ENCODE data around the gene MYMK. TPM values are rescaled to one million over a fixed set of nuclear protein-coding genes. Genes with fewer than 3 reads are reported as not detected.

MYMK gene
- total RNA-seq, 2 donors from 2014 or later = not detected

- no peaks in the 10 kb centered on the region for H3K9me3 Mint-ChIP-seq
- no peak for ATAC-seq (replicated peaks)
- H3K27ac Mint-ChIP-seq = no peak overlapping the region
- H3K4me3 Mint-ChIP-seq = no peak overlapping the region
- H3K27me3 Mint-ChIP-seq = no peaks in the 10 kb centered on the region
- H3K36me3 Mint-ChIP-seq (ENCODE audit: low read depth) = no peaks in the 10 kb centered on the region
- H3K4me1 Mint-ChIP-seq = no peaks in the 10 kb centered on the region
Measured at GRCh38 chr9:133546287-133546680, 21.5 kb upstream of the MYMK start.

GRCh38 chr9:133545494-133546286 is 20.9 kb upstream of the MYMK start:
- ATAC-seq (replicated peaks) = no peak
- Mint-ChIP-seq H3K27ac (no peak overlapping the region), H3K27me3 (no peaks in the 10 kb centered on the region), H3K4me3 (no peak overlapping the region), H3K9me3 (no peaks in the 10 kb centered on the region), H3K36me3 (ENCODE audit: low read depth) (no peaks in the 10 kb centered on the region), H3K4me1 (no peaks in the 10 kb centered on the region)

- Mint-ChIP-seq H3K4me3 (no peak overlapping the region), H3K9me3 (no peaks in the 10 kb centered on the region), H3K27me3 (peaks cover 4% of the 10 kb centered on the region), H3K4me1 (no peaks in the 10 kb centered on the region), H3K27ac (no peak overlapping the region), H3K36me3 (ENCODE audit: low read depth) (no peaks in the 10 kb centered on the region)
- ATAC-seq (replicated peaks) = no peak
Measured at GRCh38 chr9:133543772-133544467, 19.2 kb upstream of the MYMK start.

- Mint-ChIP-seq H3K27me3 (peaks cover 4% of the 10 kb centered on the region), H3K27ac (no peak overlapping the region), H3K9me3 (no peaks in the 10 kb centered on the region), H3K36me3 (ENCODE audit: low read depth) (no peaks in the 10 kb centered on the region), H3K4me3 (no peak overlapping the region), H3K4me1 (no peaks in the 10 kb centered on the region)
- no peak for ATAC-seq (replicated peaks)
Measured at GRCh38 chr9:133542002-133542401, 17.2 kb upstream of the MYMK start.

- Mint-ChIP-seq H3K4me3 (no peak overlapping the region), H3K27ac (no peak overlapping the region), H3K27me3 (peaks cover 4% of the 10 kb centered on the region), H3K9me3 (no peaks in the 10 kb centered on the region), H3K4me1 (no peaks in the 10 kb centered on the region), H3K36me3 (ENCODE audit: low read depth) (no peaks in the 10 kb centered on the region)
- no peak for ATAC-seq (replicated peaks)
Measured at GRCh38 chr9:133540698-133541025, 15.9 kb upstream of the MYMK start.

GRCh38 chr9:133539991-133540697 is 15.4 kb upstream of the MYMK start:
- Mint-ChIP-seq H3K36me3 (ENCODE audit: low read depth) (no peaks in the 10 kb centered on the region), H3K4me3 (no peak overlapping the region), H3K27me3 (peaks cover 4% of the 10 kb centered on the region), H3K27ac (no peak overlapping the region), H3K4me1 (no peaks in the 10 kb centered on the region), H3K9me3 (no peaks in the 10 kb centered on the region)
- ATAC-seq (replicated peaks) = no peak

DNA sequence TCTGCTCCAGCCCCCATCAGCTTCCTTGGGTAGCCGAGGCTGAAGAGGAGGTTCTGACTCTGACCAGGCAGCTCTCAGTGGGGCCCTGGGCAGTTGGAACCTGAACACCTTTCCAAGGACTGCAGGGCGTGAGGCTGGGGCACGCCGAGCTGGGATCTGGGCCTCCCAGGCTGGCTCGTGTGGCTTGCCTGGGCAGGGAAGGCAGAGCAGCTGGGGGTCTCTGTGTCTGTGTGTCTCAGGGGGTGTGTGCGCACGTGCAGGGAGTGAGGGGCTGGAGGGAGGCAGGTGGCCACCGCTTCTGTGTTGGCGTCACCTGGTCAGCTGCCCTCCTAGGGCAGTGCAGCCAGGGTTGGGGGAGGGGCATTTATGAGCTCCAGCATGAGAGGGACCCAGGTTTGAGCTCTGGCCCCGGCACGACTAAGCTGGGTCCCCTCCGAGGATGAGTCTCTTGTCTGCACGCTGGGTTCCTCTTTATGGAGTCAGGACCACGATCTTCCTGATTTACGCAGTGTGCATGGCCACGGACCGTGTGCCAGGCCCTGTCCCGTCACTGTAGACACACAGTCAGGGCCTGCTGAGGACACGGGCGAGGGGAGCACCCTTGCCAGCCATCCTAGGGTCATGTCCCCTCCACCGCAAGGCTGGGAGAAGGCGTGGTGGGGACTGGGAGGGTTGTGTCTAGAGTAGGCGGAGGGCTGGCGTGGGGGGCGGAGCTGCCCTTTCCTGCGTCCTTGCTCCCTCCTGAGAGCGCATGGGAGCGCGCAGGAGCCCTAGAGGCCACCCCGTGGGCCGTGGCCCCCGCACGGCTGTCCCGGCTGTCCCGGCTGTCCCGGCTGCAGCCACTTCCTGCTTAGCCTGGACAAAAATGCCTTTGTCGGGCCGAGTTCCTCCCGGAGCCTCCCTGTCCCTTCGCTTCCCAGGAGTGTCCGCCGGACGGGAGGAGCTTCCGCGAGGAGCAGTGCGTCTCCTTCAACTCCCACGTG is 14.4 kb upstream of the MYMK start:
- H3K36me3 Mint-ChIP-seq (ENCODE audit: low read depth) = no peaks in the 10 kb centered on the region
- H3K27ac Mint-ChIP-seq = no peak overlapping the region
- ATAC-seq (replicated peaks) = no peak
- no peak overlapping the region for H3K4me3 Mint-ChIP-seq
- no peaks in the 10 kb centered on the region for H3K9me3 Mint-ChIP-seq
- H3K4me1 Mint-ChIP-seq = no peaks in the 10 kb centered on the region
- H3K27me3 Mint-ChIP-seq = peaks cover 4% of the 10 kb centered on the region

DNA sequence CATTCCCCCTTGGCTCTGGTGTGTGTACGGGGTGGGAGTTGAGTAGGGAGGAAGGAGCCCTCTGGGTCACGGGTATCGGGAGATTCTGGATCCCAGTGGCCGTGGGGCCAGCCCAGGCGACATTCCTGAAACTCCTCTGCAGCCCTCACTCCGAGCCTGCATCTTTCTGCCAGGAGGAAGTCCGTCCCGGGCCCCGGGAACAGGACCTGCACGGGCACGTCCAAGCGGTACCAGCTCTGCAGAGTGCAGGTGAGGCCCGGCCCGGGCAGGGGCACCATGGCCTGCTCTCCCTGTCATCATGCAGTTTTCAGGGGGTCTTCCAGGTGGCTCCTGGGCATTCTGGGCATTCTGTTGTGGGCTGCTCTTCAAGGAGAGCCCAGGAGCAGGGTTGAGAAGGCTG is 13.4 kb upstream of the MYMK start:
- peaks cover 8% of the 10 kb centered on the region for H3K27me3 Mint-ChIP-seq

DNA sequence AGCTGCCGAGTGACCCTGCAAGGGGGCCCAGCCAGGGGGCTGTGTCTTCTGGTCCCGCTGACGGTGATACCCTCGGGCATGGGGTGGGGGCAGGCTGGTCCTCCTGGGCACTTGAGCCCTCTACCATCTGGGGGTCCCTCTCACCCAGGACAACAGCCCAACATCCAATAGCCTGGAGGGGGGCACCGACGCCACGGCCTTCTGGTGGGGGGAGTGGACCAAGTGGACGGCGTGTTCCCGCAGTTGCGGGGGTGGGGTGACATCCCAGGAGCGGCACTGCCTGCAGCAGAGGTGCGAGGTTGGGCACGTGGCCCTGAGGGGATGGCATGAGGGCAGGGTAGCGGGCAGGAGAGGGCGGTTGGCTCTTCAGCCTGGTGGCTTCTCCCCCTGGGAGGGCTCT is 12.5 kb upstream of the MYMK start:
- Mint-ChIP-seq H3K4me3 (no peak overlapping the region), H3K9me3 (no peaks in the 10 kb centered on the region), H3K27me3 (peaks cover 14% of the 10 kb centered on the region), H3K36me3 (ENCODE audit: low read depth) (no peaks in the 10 kb centered on the region), H3K4me1 (no peaks in the 10 kb centered on the region), H3K27ac (no peak overlapping the region)
- ATAC-seq (replicated peaks) = no peak

More for the DNA sequence above, 13.4 kb upstream of the MYMK start:
- H3K9me3 Mint-ChIP-seq = no peaks in the 10 kb centered on the region
- H3K4me3 Mint-ChIP-seq = no peak overlapping the region
- no peak overlapping the region for H3K27ac Mint-ChIP-seq
- ATAC-seq (replicated peaks) = no peak
- no peaks in the 10 kb centered on the region for H3K36me3 Mint-ChIP-seq (ENCODE audit: low read depth)
- no peaks in the 10 kb centered on the region for H3K4me1 Mint-ChIP-seq

DNA sequence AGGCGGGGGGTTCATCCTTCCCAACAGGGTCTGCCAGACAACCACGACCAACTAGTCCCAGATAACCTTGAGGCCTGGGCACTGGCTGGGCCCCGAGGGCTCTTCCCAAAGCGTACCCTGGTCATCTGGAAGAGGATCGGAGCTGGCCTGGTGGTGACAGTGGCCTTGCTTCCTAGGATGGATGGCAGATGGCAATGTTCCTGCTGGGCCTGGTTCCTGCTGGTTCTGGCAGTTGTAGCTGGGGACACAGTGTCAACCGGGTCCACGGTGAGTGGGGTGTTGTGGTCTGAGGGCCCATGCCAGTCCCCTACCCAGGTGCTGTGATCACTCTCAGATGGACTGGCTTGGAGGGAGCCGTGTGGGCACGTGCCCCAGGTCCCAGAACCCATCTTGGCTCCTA is 11.8 kb upstream of the MYMK start:
- Mint-ChIP-seq H3K4me1 (no peaks in the 10 kb centered on the region), H3K4me3 (no peak overlapping the region)
- no peak for ATAC-seq (replicated peaks)

GRCh38 chr9:133536080-133536479 is 11.3 kb upstream of the MYMK start:
- H3K9me3 Mint-ChIP-seq = no peaks in the 10 kb centered on the region
- no peak for ATAC-seq (replicated peaks)
- no peaks in the 10 kb centered on the region for H3K36me3 Mint-ChIP-seq (ENCODE audit: low read depth)
- no peak overlapping the region for H3K4me3 Mint-ChIP-seq
- peaks cover 18% of the 10 kb centered on the region for H3K27me3 Mint-ChIP-seq
- H3K27ac Mint-ChIP-seq = no peak overlapping the region
- no peaks in the 10 kb centered on the region for H3K4me1 Mint-ChIP-seq

More for the DNA sequence above, 11.8 kb upstream of the MYMK start:
- Mint-ChIP-seq H3K9me3 (no peaks in the 10 kb centered on the region), H3K36me3 (ENCODE audit: low read depth) (no peaks in the 10 kb centered on the region), H3K27ac (no peak overlapping the region), H3K27me3 (peaks cover 18% of the 10 kb centered on the region)

- Mint-ChIP-seq H3K4me3 (no peak overlapping the region), H3K27me3 (peaks cover 18% of the 10 kb centered on the region), H3K4me1 (no peaks in the 10 kb centered on the region), H3K36me3 (ENCODE audit: low read depth) (no peaks in the 10 kb centered on the region), H3K27ac (no peak overlapping the region), H3K9me3 (no peaks in the 10 kb centered on the region)
- no peak for ATAC-seq (replicated peaks)
Measured at GRCh38 chr9:133535306-133535877, 10.6 kb upstream of the MYMK start.

DNA sequence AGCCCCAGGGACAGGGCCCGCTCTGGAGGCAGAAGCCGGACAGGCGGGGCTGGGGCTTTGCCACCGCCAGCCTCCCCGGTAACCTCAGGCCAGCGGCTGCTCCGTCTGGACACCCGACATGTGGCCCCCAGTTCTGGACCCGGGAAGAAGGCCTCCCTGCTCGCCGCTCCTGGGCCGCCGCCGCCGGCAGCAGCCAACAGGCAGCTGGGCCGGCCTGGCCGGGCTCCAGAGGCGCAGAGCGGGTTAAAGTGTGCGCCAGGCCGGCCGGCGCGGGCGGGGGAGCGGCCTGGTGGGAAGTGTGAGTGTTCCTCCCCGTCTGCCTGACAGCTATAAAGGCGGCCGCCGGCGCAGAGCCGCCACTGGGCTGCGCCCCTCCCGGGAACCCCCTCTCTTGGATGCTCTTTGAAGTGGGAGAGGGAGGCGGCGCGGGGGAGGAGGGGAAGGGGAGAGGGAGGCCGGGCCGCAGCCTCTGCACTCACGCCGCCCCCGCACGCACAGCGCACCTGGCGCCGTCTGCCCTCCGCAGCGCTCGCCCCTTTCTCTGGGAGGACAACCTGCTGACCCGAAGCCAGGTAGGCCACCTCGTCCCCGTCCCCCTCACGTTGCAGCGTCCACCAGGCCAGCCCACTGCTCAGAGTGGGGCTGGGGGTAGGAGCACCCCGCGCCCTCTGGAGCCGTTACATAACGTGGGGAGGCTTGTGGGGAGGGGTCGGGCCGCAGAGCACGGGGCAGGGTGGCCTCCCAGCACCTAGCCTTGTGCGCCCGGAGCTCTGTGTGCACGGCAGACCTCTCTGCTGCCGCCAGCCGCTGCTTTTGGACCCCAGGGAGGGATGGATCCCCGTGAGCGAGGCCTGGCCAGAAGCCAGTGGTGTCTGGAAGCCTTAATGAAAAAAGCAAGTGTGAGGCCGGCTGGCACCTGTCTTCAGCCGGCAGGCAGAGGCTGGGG is 9.9 kb upstream of the MYMK start, which contains the start of gene ADAMTSL2:
TSS of gene ADAMTSL2 (plus strand) at position 359 of the 946 bp plus-strand sequence. CDS start 2,009 bp downstream, outside the sequence.
- Mint-ChIP-seq H3K36me3 (ENCODE audit: low read depth) (no peaks in the 10 kb centered on the region), H3K4me3 (no peak within 1 kb of the TSS)

More for the DNA sequence above, 9.9 kb upstream of the MYMK start, which contains the start of gene ADAMTSL2:
- Mint-ChIP-seq H3K27me3 (peaks cover 20% of the 10 kb centered on the region), H3K4me1 (no peaks in the 10 kb centered on the region), H3K27ac (no peak within 1 kb of the TSS), H3K9me3 (no peaks in the 10 kb centered on the region)
- ATAC-seq (replicated peaks) = no peak
